ENCODE data around the gene MS4A7. TPM values are rescaled to one million over a fixed set of nuclear protein-coding genes. Genes with fewer than 3 reads are reported as not detected.

The MS4A7 gene
- total and polyA plus RNA-seq, 2 of the 4 experiments (the other 2 are of a cell fraction) = not detected

GRCh38 chr11:60389279-60389910, 11.1 kb downstream of the MS4A7 start:
- 29% methylated on average over 1 of the region's 5 CpGs; no CpG with 5 or more reads in 1 of the 2 experiments for WGBS, 2 experiments (ENCODE audit: extremely low coverage in 2 of 2, insufficient read length in 1 of 2)
- Histone ChIP-seq H2BK20ac (ENCODE audit: low read depth, low read length) (no peak overlapping the region), H3K9me3 (ENCODE audit: control insufficient read depth, insufficient read depth, low read length) (peaks cover 8% of the 10 kb centered on the region), H3K4me3 (ENCODE audit: insufficient read depth, low read depth, low read length) (no peak overlapping the region), H4K8ac (ENCODE audit: low read depth in 2 of 2, low read length in 2 of 2) (no peak overlapping the region), H3K27me3 (ENCODE audit: control insufficient read depth, insufficient read depth, low read length) (no peaks in the 10 kb centered on the region), H3K23ac (ENCODE audit: low read depth, low read length) (no peak overlapping the region), H3K9ac (ENCODE audit: low read depth, low read length) (no peak overlapping the region), H2BK15ac (ENCODE audit: low read depth, low read length) (no peak overlapping the region), H2AK5ac (ENCODE audit: low read depth, low read length) (no peak overlapping the region), H4K5ac (ENCODE audit: low read depth, low read length) (no peak overlapping the region), H3K27ac (ENCODE audit: insufficient read depth, low read length) (no peak overlapping the region), H2BK5ac (ENCODE audit: low read depth, low read length, poor library complexity, severe bottlenecking) (no peak overlapping the region), H2AK9ac (replicated peaks; ENCODE audit: low read depth, low read length, poor library complexity) (no peak overlapping the region), H2AFZ (replicated peaks; ENCODE audit: low read length, poor library complexity) (no peak overlapping the region), H3K56ac (ENCODE audit: extremely low read depth, insufficient read depth, low read length) (no peak overlapping the region), H3K36me3 (ENCODE audit: control insufficient read depth, insufficient read depth, low read length) (no peaks in the 10 kb centered on the region), H3K4me1 (ENCODE audit: control insufficient read depth, insufficient read depth, low read length) (no peaks in the 10 kb centered on the region), H4K20me1 (ENCODE audit: insufficient read depth, low read length) (no peaks in the 10 kb centered on the region), H2BK120ac (ENCODE audit: low read depth, low read length) (no peak overlapping the region), H3K9me1 (ENCODE audit: insufficient read depth, low read length) (no peaks in the 10 kb centered on the region), H3K14ac (replicated peaks; ENCODE audit: low read depth, low read length) (no peak overlapping the region), H3K4ac (ENCODE audit: low read depth, low read length) (no peak overlapping the region), H3K4me2 (ENCODE audit: low read depth, low read length) (no peak overlapping the region), H3K18ac (ENCODE audit: low read depth, low read length) (no peak overlapping the region), H3K79me1 (ENCODE audit: low read depth in 1 of 2, low read length in 2 of 2) (no peaks in the 10 kb centered on the region), H4K91ac (ENCODE audit: insufficient read depth, low read depth, low read length) (no peak overlapping the region)
- dilution Hi-C loops (cut with HindIII; ENCODE audit: low sequenced_read_pairs, unreplicated experiment) (no loop called here), in situ Hi-C loops (cut with MboI; ENCODE audit: low sequenced_read_pairs) (no loop called here), intact Hi-C loops (cut with micrococcal nuclease) (no loop called here)
- POLR2A ChIA-PET (ENCODE audit: unreplicated experiment) = no interaction called here
- CTCF ChIA-PET = no interaction called here
- ATAC-seq (ENCODE audit: low read depth) = no peak
- DNase-seq = no peak
- no TSS peak for BruUV-seq (replicated peaks)
- TF ChIP-seq MAZ (IDR thresholded peaks at IDR 0.05; ENCODE audit: borderline replicate concordance, low read depth, low read length) (no peak), CTCF (conservative IDR thresholded peaks at IDR 0.05; ENCODE audit: low read depth, low read length) (no peak), USF2 (IDR thresholded peaks at IDR 0.05; ENCODE audit: low read depth, low read length) (no peak), CEBPB (IDR thresholded peaks at IDR 0.05; ENCODE audit: low read depth, low read length) (no peak), CHD1 (IDR thresholded peaks at IDR 0.05; ENCODE audit: low read depth, low read length) (no peak)
